ENCODE data around the gene GPR65.

DNA sequence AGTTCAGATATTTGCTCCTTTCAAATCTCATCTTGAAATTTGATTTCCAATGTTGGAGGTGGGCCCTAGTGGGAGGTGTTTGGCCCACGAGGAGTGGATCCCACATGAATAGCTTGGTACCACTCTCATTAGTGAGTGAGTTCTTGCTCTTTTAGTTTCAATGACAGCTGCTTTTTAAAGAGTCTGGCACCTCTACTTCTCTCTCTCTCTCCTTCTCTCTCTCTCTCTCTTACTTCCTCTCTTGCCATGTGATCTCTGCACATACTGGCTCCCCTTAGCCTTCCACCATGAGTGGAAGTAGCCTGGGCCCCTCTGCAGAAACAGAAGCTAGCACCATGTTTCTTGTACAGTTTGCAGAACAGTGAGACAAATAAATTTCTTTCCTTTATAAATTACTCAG is 25.1 kb downstream of the GPR65 start:
- TF ChIP-seq, protein P1, sequence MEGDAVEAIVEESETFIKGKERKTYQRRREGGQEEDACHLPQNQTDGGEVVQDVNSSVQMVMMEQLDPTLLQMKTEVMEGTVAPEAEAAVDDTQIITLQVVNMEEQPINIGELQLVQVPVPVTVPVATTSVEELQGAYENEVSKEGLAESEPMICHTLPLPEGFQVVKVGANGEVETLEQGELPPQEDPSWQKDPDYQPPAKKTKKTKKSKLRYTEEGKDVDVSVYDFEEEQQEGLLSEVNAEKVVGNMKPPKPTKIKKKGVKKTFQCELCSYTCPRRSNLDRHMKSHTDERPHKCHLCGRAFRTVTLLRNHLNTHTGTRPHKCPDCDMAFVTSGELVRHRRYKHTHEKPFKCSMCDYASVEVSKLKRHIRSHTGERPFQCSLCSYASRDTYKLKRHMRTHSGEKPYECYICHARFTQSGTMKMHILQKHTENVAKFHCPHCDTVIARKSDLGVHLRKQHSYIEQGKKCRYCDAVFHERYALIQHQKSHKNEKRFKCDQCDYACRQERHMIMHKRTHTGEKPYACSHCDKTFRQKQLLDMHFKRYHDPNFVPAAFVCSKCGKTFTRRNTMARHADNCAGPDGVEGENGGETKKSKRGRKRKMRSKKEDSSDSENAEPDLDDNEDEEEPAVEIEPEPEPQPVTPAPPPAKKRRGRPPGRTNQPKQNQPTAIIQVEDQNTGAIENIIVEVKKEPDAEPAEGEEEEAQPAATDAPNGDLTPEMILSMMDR (IDR thresholded peaks at IDR 0.05; ENCODE audit: insufficient read depth, low read length) = no peak
- TF ChIP-seq, protein P2, sequence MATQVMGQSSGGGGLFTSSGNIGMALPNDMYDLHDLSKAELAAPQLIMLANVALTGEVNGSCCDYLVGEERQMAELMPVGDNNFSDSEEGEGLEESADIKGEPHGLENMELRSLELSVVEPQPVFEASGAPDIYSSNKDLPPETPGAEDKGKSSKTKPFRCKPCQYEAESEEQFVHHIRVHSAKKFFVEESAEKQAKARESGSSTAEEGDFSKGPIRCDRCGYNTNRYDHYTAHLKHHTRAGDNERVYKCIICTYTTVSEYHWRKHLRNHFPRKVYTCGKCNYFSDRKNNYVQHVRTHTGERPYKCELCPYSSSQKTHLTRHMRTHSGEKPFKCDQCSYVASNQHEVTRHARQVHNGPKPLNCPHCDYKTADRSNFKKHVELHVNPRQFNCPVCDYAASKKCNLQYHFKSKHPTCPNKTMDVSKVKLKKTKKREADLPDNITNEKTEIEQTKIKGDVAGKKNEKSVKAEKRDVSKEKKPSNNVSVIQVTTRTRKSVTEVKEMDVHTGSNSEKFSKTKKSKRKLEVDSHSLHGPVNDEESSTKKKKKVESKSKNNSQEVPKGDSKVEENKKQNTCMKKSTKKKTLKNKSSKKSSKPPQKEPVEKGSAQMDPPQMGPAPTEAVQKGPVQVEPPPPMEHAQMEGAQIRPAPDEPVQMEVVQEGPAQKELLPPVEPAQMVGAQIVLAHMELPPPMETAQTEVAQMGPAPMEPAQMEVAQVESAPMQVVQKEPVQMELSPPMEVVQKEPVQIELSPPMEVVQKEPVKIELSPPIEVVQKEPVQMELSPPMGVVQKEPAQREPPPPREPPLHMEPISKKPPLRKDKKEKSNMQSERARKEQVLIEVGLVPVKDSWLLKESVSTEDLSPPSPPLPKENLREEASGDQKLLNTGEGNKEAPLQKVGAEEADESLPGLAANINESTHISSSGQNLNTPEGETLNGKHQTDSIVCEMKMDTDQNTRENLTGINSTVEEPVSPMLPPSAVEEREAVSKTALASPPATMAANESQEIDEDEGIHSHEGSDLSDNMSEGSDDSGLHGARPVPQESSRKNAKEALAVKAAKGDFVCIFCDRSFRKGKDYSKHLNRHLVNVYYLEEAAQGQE (IDR thresholded peaks at IDR 0.05; ENCODE audit: insufficient replicate concordance, low read depth) = no peak
- TF ChIP-seq GABPA (IDR thresholded peaks at IDR 0.05; ENCODE audit: low read depth) (no peak), POLR2AphosphoS5 (IDR thresholded peaks at IDR 0.05; ENCODE audit: low read depth) (no peak)
